ENCODE results near the gene SMNDC1. TPM values are rescaled to one million over a fixed set of nuclear protein-coding genes. Genes with fewer than 3 reads are reported as not detected.

The SMNDC1 gene
- 10 to 100 TPM in 1 of 2 donors, 1 to 10 TPM in 1; 8.0 to 11.0 TPM for total RNA-seq

DNA sequence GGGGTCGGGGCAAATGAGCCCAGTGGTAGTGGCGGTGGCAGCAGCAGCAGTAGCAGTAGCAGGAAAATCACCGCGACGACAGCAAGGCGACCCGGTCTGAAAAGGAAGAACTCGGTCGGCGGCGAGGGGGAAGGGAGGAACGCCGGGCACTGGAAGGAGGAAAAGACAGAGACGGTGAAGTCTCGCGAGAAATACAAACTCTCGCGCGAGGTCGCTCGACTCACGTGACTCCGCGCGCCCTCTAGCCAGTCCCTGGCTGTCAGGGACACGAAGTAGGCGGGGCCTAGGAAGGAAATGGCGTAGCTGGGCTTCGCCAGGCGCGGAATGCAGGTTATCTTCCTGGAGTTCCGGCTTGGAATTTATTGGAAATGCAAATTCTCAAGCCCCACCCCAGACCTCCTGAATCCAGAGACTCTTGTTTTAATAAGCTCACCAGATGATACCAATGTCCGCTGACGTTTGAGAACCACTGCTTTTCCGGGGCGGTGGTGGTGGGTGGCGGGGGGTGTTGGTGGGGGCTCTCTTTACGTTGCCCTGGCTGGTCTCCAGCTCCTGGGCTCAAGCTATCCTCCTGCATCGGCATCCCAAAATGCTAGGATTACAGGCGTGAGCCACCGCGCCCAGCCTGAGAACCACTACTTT is at the start of gene SMNDC1:
Gene SMNDC1, minus strand, starts transcription at position 141 of the 642 bp plus-strand sequence. CDS start 1,333 bp downstream, outside the sequence.
- TF ChIP-seq POLR2AphosphoS5 (IDR thresholded peaks at IDR 0.05) (peak; percentile 98), POLR2A (IDR thresholded peaks at IDR 0.05) (peak; percentile 73)
- TF ChIP-seq, protein P1, sequence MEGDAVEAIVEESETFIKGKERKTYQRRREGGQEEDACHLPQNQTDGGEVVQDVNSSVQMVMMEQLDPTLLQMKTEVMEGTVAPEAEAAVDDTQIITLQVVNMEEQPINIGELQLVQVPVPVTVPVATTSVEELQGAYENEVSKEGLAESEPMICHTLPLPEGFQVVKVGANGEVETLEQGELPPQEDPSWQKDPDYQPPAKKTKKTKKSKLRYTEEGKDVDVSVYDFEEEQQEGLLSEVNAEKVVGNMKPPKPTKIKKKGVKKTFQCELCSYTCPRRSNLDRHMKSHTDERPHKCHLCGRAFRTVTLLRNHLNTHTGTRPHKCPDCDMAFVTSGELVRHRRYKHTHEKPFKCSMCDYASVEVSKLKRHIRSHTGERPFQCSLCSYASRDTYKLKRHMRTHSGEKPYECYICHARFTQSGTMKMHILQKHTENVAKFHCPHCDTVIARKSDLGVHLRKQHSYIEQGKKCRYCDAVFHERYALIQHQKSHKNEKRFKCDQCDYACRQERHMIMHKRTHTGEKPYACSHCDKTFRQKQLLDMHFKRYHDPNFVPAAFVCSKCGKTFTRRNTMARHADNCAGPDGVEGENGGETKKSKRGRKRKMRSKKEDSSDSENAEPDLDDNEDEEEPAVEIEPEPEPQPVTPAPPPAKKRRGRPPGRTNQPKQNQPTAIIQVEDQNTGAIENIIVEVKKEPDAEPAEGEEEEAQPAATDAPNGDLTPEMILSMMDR (IDR thresholded peaks at IDR 0.05): no peak
- Histone ChIP-seq H3K9me3 (no peaks in the 10 kb centered on the region), H3K27ac (peak within 1 kb of the TSS; percentile 88 to 89), H3K27me3 (replicated peaks; ENCODE audit: insufficient read depth) (no peaks in the 10 kb centered on the region), H3K4me1 (replicated peaks) (peaks cover 6% of the 10 kb centered on the region), H3K4me3 (peak within 1 kb of the TSS; percentile 60 to 95), H3K36me3 (no peaks in the 10 kb centered on the region)
- intact Hi-C loops (cut with DNase I): loop anchor here (1.0 to 10.0 kb wide), 4 partner anchors 168 to 610 kb away; partner anchors contain the start of genes BBIP1, SHOC2 and SMC3
- DNase-seq (ENCODE audit: low spot score): peak; percentile 99
- WGBS: under 1% methylated on average over 42 of the region's 42 CpGs

DNA sequence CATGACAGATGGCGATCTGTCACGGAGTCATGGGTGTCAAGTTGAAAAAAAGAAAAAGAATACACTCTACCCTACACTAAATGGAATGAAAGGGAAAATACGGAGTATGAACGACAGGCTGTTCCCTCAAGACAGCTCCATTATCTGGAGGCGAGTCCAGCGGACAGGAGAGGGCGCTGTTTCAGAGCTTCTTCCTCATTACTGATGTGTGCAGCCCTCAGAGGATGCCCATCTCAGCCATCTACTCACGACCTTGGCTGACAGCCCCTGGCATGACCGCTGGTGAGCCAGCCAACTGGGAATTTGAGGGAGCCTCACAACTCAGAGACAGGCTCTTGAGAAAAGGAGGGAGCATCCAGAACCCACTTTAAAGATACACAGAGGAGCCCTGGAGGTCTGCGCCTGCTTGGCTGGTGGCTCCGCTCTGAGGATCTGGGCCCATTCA is 49.6 kb upstream of the SMNDC1 start:
- WGBS: 36% methylated on average over 11 of the region's 11 CpGs
- Histone ChIP-seq H3K27me3 (replicated peaks; ENCODE audit: insufficient read depth) (no peaks in the 10 kb centered on the region), H3K36me3 (no peaks in the 10 kb centered on the region), H3K4me3 (no peak overlapping the region), H3K9me3 (no peaks in the 10 kb centered on the region), H3K27ac (no peak overlapping the region), H3K4me1 (replicated peaks) (no peaks in the 10 kb centered on the region)
- intact Hi-C loops (cut with DNase I): no loop called here
- peak; percentile 53 for DNase-seq (ENCODE audit: low spot score)
- TF ChIP-seq, protein P1 (IDR thresholded peaks at IDR 0.05): peak in 3 of 4 experiments; percentile 37 to 74 (median 49)
- TF ChIP-seq POLR2A (IDR thresholded peaks at IDR 0.05): no peak

DNA sequence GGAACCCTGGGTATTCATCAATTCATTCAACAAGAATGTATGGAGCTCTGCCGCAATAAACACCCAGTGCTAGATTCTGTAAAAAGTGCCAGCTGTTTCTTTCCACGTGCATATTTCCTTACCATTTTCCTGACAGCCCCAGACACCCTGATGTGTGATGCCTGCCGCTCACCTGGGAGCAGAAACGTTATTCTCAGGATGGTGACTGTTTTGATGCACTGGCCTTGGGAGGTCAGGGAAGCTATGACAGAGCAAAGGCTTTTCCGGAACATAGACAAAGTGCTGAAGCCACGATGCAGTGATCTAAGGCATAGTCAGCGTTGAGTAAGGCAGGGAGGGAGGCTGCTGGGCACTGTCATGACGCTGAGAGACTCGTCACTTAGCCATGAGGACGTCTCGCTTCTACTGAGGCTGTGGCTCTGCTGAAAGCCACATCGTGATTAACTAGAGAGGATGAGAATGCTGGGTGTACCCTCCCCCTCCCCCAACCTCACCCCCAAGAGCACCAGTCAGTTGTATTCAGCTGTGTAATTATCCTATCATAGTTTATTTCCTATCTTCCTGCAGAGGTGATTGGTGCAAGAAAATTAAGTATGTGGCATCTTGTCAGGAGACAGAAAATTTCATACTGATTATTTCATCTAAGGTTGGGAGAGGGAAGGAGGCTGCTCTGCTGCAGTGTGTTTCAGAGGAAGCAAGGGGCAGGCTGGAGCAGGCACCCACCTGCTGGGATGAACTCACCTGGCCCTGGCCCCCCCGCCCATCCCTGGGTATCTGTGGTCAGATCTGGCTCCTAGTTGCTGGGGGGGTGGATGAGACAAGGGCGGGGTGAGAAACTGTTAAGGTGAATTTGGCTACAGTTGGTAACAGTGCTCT is 48.8 kb upstream of the SMNDC1 start:
- no peak for TF ChIP-seq POLR2AphosphoS5 (IDR thresholded peaks at IDR 0.05)
- TF ChIP-seq, protein P1 (IDR thresholded peaks at IDR 0.05): no peak
- no peak for TF ChIP-seq POLR2A (IDR thresholded peaks at IDR 0.05)
- DNase-seq (ENCODE audit: low spot score): no peak
- Histone ChIP-seq H3K27me3 (replicated peaks; ENCODE audit: insufficient read depth) (no peaks in the 10 kb centered on the region), H3K36me3 (no peaks in the 10 kb centered on the region), H3K4me3 (no peak overlapping the region), H3K9me3 (no peaks in the 10 kb centered on the region), H3K4me1 (replicated peaks) (no peaks in the 10 kb centered on the region), H3K27ac (no peak overlapping the region)
- 17% methylated on average over 14 of the region's 14 CpGs for WGBS
- intact Hi-C loops (cut with DNase I): no loop called here

DNA sequence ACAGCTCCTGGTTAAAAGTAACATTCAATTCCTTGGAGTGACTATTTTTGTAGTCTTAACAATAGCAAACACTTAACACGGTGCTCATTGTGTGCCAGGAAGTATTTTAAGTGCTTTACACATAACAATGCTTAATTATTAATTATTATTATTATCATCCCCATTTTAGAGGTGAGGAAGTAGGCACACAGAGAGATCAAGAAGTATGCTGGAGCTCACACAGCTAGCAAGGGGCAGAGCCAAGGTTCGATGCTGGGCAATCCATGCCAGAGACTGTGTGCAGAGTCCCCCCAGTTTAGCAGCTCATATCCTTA is 48.2 kb upstream of the SMNDC1 start:
- Histone ChIP-seq H3K9me3 (no peaks in the 10 kb centered on the region), H3K36me3 (no peaks in the 10 kb centered on the region), H3K4me3 (no peak overlapping the region), H3K27me3 (replicated peaks; ENCODE audit: insufficient read depth) (no peaks in the 10 kb centered on the region), H3K27ac (no peak overlapping the region), H3K4me1 (replicated peaks) (no peaks in the 10 kb centered on the region)
- DNase-seq (ENCODE audit: low spot score): no peak
- TF ChIP-seq POLR2A (IDR thresholded peaks at IDR 0.05): no peak
- no peak for TF ChIP-seq POLR2AphosphoS5 (IDR thresholded peaks at IDR 0.05)
- TF ChIP-seq, protein P1 (IDR thresholded peaks at IDR 0.05): no peak
- intact Hi-C loops (cut with DNase I): no loop called here
- WGBS: 35% methylated on average over 2 of the region's 2 CpGs
